ENCODE results near the gene RD3L. TPM values are rescaled to one million over a fixed set of nuclear protein-coding genes. Genes with fewer than 3 reads are reported as not detected.

The RD3L gene
- total RNA-seq, 1 experiment from 2014 or later = not detected

GRCh38 chr14:103960457-103961055, 18.2 kb upstream of the RD3L start:
- no peaks in the 10 kb centered on the region for H3K27me3 ChIP-seq (ENCODE audit: insufficient read depth, low read length)
- no peak overlapping the region for H2AFZ ChIP-seq (ENCODE audit: low read depth, low read length, poor library complexity, severe bottlenecking)
- no peaks in the 10 kb centered on the region for H3K79me2 ChIP-seq (ENCODE audit: insufficient read depth, low read length)
- H3K9me2 ChIP-seq (ENCODE audit: insufficient read depth) = no peaks in the 10 kb centered on the region
- ChIA-PET CTCF (no interaction called here), POLR2A (no interaction called here), RAD21 (ENCODE audit: low non-redundant PET in 1 of 2, low total read pairs in 2 of 2, uncharacterized antibody in 2 of 2, unreplicated experiment in 2 of 2) (no interaction called here)
- H3K4me2 ChIP-seq (ENCODE audit: low read length) = no peak overlapping the region
- intact Hi-C loops (cut with micrococcal nuclease) = no loop called here
- ATAC-seq (no peak), DNase-seq (ENCODE audit: low read depth, low spot score) (no peak)
- no peaks in the 10 kb centered on the region for H3K36me3 ChIP-seq (ENCODE audit: control insufficient read depth in 1 of 2, insufficient read depth in 2 of 2, low read length in 2 of 2)
- no peak overlapping the region for H3K27ac ChIP-seq (ENCODE audit: low read depth, low read length)
- no peak overlapping the region for H3K4me3 ChIP-seq (replicated peaks in 1 of 2; ENCODE audit: low read depth in 1 of 2, low read length in 2 of 2)
- no peak overlapping the region for H3K9ac ChIP-seq (ENCODE audit: low read length)
- BruUV-seq (replicated peaks) = no TSS peak
- H3K9me3 ChIP-seq (ENCODE audit: control insufficient read depth in 1 of 2, insufficient read depth in 1 of 2, low read depth in 1 of 2, low read length in 2 of 2) = no peaks in the 10 kb centered on the region
- no peaks in the 10 kb centered on the region for H4K20me1 ChIP-seq (ENCODE audit: insufficient read depth)
- no peak for TF ChIP-seq POLR2AphosphoS5 (IDR thresholded peaks at IDR 0.05; ENCODE audit: low read depth, low read length)
- no peaks in the 10 kb centered on the region for H3K4me1 ChIP-seq (ENCODE audit: control insufficient read depth in 1 of 2, insufficient read depth in 2 of 2, low read length in 2 of 2)

GRCh38 chr14:103949131-103949790, 6.9 kb upstream of the RD3L start:
- Histone ChIP-seq H4K20me1 (ENCODE audit: insufficient read depth) (no peaks in the 10 kb centered on the region), H3K4me3 (replicated peaks in 1 of 2; ENCODE audit: low read depth in 1 of 2, low read length in 2 of 2) (no peak overlapping the region), H3K4me2 (ENCODE audit: low read length) (no peak overlapping the region), H3K4me1 (ENCODE audit: control insufficient read depth in 1 of 2, insufficient read depth in 2 of 2, low read length in 2 of 2) (no peaks in the 10 kb centered on the region), H2AFZ (ENCODE audit: low read depth, low read length, poor library complexity, severe bottlenecking) (no peak overlapping the region), H3K36me3 (ENCODE audit: control insufficient read depth in 1 of 2, insufficient read depth in 2 of 2, low read length in 2 of 2) (no peaks in the 10 kb centered on the region), H3K9me2 (ENCODE audit: insufficient read depth) (no peaks in the 10 kb centered on the region), H3K9me3 (ENCODE audit: control insufficient read depth in 1 of 2, insufficient read depth in 1 of 2, low read depth in 1 of 2, low read length in 2 of 2) (peaks cover 0 to 4% of the 10 kb centered on the region in 2 experiments; a peak in 1 of 4 replicates), H3K79me2 (ENCODE audit: insufficient read depth, low read length) (no peaks in the 10 kb centered on the region), H3K9ac (ENCODE audit: low read length) (no peak overlapping the region), H3K27ac (ENCODE audit: low read depth, low read length) (no peak overlapping the region), H3K27me3 (ENCODE audit: insufficient read depth, low read length) (no peaks in the 10 kb centered on the region)
- ChIA-PET CTCF (no interaction called here), POLR2A (no interaction called here), RAD21 (ENCODE audit: low non-redundant PET in 1 of 2, low total read pairs in 2 of 2, uncharacterized antibody in 2 of 2, unreplicated experiment in 2 of 2) (no interaction called here)
- ATAC-seq (no peak), DNase-seq (ENCODE audit: low read depth, low spot score) (no peak)
- intact Hi-C loops (cut with micrococcal nuclease) = no loop called here
- TF ChIP-seq TCF7L2 (IDR thresholded peaks at IDR 0.05; ENCODE audit: borderline replicate concordance, extremely low read depth, insufficient read depth, insufficient read length) (no peak), ELF1 (IDR thresholded peaks at IDR 0.05; ENCODE audit: borderline replicate concordance, low read depth) (no peak), POLR2AphosphoS5 (IDR thresholded peaks at IDR 0.05; ENCODE audit: low read depth, low read length) (no peak), FOSL1 (IDR thresholded peaks at IDR 0.05; ENCODE audit: low read depth) (no peak), YY1 (IDR thresholded peaks at IDR 0.05; ENCODE audit: extremely low read depth, insufficient replicate concordance, low read depth, low read length) (no peak), JUND (IDR thresholded peaks at IDR 0.05) (no peak), EGR1 (IDR thresholded peaks at IDR 0.05; ENCODE audit: low read depth) (no peak)
- TF ChIP-seq, protein P1, sequence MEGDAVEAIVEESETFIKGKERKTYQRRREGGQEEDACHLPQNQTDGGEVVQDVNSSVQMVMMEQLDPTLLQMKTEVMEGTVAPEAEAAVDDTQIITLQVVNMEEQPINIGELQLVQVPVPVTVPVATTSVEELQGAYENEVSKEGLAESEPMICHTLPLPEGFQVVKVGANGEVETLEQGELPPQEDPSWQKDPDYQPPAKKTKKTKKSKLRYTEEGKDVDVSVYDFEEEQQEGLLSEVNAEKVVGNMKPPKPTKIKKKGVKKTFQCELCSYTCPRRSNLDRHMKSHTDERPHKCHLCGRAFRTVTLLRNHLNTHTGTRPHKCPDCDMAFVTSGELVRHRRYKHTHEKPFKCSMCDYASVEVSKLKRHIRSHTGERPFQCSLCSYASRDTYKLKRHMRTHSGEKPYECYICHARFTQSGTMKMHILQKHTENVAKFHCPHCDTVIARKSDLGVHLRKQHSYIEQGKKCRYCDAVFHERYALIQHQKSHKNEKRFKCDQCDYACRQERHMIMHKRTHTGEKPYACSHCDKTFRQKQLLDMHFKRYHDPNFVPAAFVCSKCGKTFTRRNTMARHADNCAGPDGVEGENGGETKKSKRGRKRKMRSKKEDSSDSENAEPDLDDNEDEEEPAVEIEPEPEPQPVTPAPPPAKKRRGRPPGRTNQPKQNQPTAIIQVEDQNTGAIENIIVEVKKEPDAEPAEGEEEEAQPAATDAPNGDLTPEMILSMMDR (IDR thresholded peaks at IDR 0.05 in 2 of 3, conservative IDR thresholded peaks at IDR 0.05 in 1 of 3; ENCODE audit: borderline replicate concordance in 1 of 3, insufficient read depth in 1 of 3, low read depth in 2 of 3, low read length in 2 of 3) = no peak
- TF ChIP-seq, protein P2, sequence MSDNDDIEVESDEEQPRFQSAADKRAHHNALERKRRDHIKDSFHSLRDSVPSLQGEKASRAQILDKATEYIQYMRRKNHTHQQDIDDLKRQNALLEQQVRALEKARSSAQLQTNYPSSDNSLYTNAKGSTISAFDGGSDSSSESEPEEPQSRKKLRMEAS (IDR thresholded peaks at IDR 0.05) = no peak
- no TSS peak for BruUV-seq (replicated peaks)
